KMS-11 (cell line): Measurements from ENCODE around the gene SEC24C.

ENCODE experiments used
- H2AFZ ChIP-seq: fragments of 200-600 bp; sonication (generic); 2 replicates; pipeline ENCODE4 v1.6.1; 2016; ENCODE audit warnings: antibody characterized with exemption, mixed run types, low read depth
- H3K27ac ChIP-seq: fragments of 200-600 bp; sonication (generic); 2 replicates; pipeline ENCODE4 v1.6.1; 2016; ENCODE audit warnings: mild to moderate bottlenecking, mixed run types
- H3K27me3 ChIP-seq: fragments of 200-600 bp; sonication (generic); 2 replicates; pipeline ENCODE4 v1.6.1; 2017; ENCODE audit warnings: mild to moderate bottlenecking, low read depth, mixed run types, moderate library complexity; ENCODE audit not compliant: insufficient read depth
- H3K36me3 ChIP-seq: fragments of 200-600 bp; sonication (generic); 2 replicates; pipeline ENCODE4 v1.6.1; 2017; ENCODE audit warnings: mild to moderate bottlenecking, mixed run types; ENCODE audit not compliant: insufficient read depth
- H3K4me1 ChIP-seq: fragments of 200-600 bp; sonication (generic); 2 replicates; pipeline ENCODE4 v1.6.1; 2016; ENCODE audit warnings: mild to moderate bottlenecking, low read depth, mixed run types; ENCODE audit not compliant: poor library complexity, severe bottlenecking
- H3K4me2 ChIP-seq: fragments of 200-600 bp; sonication (generic); 2 replicates; pipeline ENCODE4 v1.7.0; 2016; ENCODE audit warnings: mild to moderate bottlenecking, mixed run types
- H3K4me3 ChIP-seq: fragments of 200-600 bp; sonication (generic); IDR thresholded peaks from 2 replicates; pipeline ENCODE4 v1.6.1; 2017; ENCODE audit warnings: low read depth, low read length, mixed read lengths; ENCODE audit not compliant: insufficient read depth
- H3K79me2 ChIP-seq: fragments of 200-600 bp; sonication (generic); 2 replicates; pipeline ENCODE4 v1.6.1; 2016; ENCODE audit warnings: low read depth, mixed run types; ENCODE audit not compliant: insufficient read depth
- H3K9ac ChIP-seq: fragments of 200-600 bp; sonication (generic); 2 replicates; pipeline ENCODE4 v1.6.1; 2016; ENCODE audit warnings: mild to moderate bottlenecking, mixed run types
- H4K20me1 ChIP-seq: fragments of 200-600 bp; sonication (generic); 2 replicates; pipeline ENCODE4 v1.6.1; 2016; ENCODE audit warnings: mild to moderate bottlenecking, mixed run types; ENCODE audit not compliant: insufficient read depth
- TF ChIP-seq, protein P1 (sequence below): fragments of 200-600 bp; sonication (generic); conservative IDR thresholded peaks from 2 replicates; pipeline ENCODE4 v1.6.1; 2017; ENCODE audit warnings: low read depth, mild to moderate bottlenecking, antibody characterized with exemption, low read length, moderate library complexity, mixed read lengths

Gene SEC24C

GRCh38 chr10:73779539-73780197 lies 35.5 kb downstream of the SEC24C start:
- TF ChIP-seq, protein P1, sequence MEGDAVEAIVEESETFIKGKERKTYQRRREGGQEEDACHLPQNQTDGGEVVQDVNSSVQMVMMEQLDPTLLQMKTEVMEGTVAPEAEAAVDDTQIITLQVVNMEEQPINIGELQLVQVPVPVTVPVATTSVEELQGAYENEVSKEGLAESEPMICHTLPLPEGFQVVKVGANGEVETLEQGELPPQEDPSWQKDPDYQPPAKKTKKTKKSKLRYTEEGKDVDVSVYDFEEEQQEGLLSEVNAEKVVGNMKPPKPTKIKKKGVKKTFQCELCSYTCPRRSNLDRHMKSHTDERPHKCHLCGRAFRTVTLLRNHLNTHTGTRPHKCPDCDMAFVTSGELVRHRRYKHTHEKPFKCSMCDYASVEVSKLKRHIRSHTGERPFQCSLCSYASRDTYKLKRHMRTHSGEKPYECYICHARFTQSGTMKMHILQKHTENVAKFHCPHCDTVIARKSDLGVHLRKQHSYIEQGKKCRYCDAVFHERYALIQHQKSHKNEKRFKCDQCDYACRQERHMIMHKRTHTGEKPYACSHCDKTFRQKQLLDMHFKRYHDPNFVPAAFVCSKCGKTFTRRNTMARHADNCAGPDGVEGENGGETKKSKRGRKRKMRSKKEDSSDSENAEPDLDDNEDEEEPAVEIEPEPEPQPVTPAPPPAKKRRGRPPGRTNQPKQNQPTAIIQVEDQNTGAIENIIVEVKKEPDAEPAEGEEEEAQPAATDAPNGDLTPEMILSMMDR, result no peak
- Histone ChIP-seq H3K27ac (no peak overlapping the region), H2AFZ (no peak overlapping the region), H3K4me2 (no peak overlapping the region), H3K9ac (no peak overlapping the region), H3K27me3 (no peaks in the 10 kb centered on the region), H4K20me1 (no peaks in the 10 kb centered on the region), H3K4me3 (no peak overlapping the region), H3K4me1 (peaks cover 39% of the 10 kb centered on the region), H3K36me3 (no peaks in the 10 kb centered on the region), H3K79me2 (peaks cover 36% of the 10 kb centered on the region)

DNA sequence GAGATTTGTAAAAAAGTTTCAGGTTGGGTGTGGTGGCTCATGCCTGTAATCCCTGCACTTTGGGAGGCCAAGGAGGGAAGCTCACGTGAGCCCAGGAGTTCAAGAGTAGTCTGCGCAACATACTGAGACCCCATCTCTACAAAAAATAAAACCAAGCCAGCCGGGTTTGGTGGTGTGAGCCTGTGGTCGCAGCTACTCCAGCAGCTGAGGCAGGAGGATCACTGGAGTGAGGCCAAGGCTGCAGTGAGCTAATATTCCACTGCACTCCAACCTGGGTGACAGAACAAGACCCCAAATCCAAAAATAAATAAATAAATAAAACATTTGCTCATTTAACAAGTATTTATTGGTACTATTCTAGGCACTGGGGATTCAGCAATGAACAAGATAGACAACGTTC lies 36.1 kb downstream of the SEC24C start:
- no peak overlapping the region for H3K4me3 ChIP-seq
- no peak overlapping the region for H3K9ac ChIP-seq
- H3K36me3 ChIP-seq, result no peaks in the 10 kb centered on the region
- H4K20me1 ChIP-seq, result no peaks in the 10 kb centered on the region
- H2AFZ ChIP-seq, result no peak overlapping the region
- H3K27me3 ChIP-seq, result no peaks in the 10 kb centered on the region
- H3K4me1 ChIP-seq, result peaks cover 37% of the 10 kb centered on the region
- H3K4me2 ChIP-seq, result peak overlapping the region; percentile 78; the same call in 1 of the 2 replicates
- H3K79me2 ChIP-seq, result peaks cover 40% of the 10 kb centered on the region
- H3K27ac ChIP-seq, result no peak overlapping the region
- TF ChIP-seq, protein P1, result no peak

DNA sequence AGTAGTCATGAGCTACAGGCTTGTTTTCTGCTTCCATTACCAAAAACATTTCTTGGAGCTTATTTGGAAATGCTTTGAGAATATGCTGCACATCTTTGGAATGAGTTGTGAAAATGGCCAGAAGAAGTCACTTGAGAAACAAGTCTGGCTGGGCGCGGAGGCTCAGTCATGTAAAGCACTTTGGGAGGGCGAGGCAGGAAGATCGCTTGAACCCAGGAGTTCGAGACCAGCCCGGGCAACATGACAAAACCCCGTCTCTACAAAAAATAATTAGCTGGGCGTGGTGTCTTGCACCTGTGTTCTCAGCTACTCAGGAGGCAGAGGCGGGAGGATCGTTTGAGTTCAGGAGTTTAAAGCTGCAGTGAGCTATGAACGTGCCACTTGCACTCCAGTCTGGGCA lies 36.8 kb downstream of the SEC24C start:
- Histone ChIP-seq H3K9ac (peak overlapping the region; percentile 64; the same call in 1 of the 2 replicates), H3K27me3 (no peaks in the 10 kb centered on the region), H3K4me1 (peaks cover 34% of the 10 kb centered on the region), H2AFZ (peak overlapping the region; percentile 91; the same call in 1 of the 2 replicates), H4K20me1 (no peaks in the 10 kb centered on the region), H3K27ac (peak overlapping the region; percentile 56; the same call in 1 of the 2 replicates), H3K79me2 (peaks cover 40% of the 10 kb centered on the region), H3K4me3 (no peak overlapping the region), H3K36me3 (no peaks in the 10 kb centered on the region), H3K4me2 (peak overlapping the region; percentile 78)
- TF ChIP-seq, protein P1, result no peak

DNA sequence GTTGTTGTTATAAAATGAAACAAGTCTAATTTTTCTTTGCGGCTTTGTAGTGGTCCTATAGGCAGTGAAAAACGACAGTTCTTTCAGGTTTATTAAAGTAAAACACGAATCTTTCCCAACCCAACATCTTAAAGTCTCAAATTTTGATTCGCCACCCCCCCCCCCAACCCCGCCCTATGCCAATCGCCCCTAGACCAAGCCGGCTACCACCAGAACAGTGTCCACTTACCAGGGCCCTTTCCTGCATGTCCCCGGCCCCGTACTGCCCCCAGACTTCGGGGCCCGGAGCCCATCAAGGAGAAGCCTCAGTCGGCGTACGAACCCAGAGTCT lies 37.3 kb downstream of the SEC24C start:
- TF ChIP-seq, protein P1, result no peak
- Histone ChIP-seq H3K36me3 (no peaks in the 10 kb centered on the region), H2AFZ (peak overlapping the region; percentile 91), H3K4me3 (no peak overlapping the region), H3K79me2 (peaks cover 40% of the 10 kb centered on the region), H4K20me1 (no peaks in the 10 kb centered on the region), H3K4me1 (peaks cover 34% of the 10 kb centered on the region), H3K27me3 (no peaks in the 10 kb centered on the region), H3K9ac (peak overlapping the region; percentile 64; the same call in 1 of the 2 replicates), H3K4me2 (peak overlapping the region; percentile 78), H3K27ac (peak overlapping the region; percentile 56; the same call in 1 of the 2 replicates)
